ENCODE data around the gene RAI1. TPM values are rescaled to one million over a fixed set of nuclear protein-coding genes. Genes with fewer than 3 reads are reported as not detected.
A peak's percentile ranks its signal among the peaks of the same experiment; 100 is the strongest.

The RAI1 gene
- polyA plus RNA-seq, 3 donors: 30.5 to 43.9 (median 34.7) TPM

DNA sequence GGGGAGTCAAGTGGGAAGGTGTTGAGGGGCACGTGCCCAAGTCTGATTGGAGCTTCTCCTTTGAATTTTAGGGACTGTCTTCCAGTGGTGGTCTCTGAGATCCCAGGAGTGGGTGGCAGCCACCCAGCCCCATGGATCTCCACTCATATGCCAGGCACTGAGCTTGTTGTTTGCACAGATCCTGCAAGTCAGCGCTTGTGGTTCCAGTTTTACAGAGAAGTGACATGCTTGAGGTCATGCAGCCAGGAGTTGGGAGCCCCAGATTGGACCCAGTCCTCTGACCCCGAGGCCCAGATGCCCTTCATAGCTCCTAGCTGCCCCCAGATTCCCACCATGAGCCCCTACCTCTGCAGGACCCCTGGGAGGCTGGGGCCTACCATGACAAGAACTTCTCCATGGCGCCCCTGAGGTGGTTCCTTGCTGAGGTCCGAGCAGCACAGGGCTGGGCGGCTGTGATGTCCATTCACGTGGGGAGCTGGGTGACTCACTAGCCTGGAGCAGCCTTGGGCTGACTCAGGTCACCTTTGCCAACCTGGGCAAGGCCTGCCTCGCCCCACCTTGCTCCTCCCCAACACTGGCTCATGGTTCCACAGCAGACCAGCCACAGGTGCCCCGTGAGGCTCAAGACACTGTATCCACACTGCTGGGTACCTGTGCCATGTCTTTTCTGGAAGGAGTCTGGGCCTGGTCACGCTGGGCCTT is 47.4 kb downstream of the RAI1 start:
- no peak for DNase-seq

DNA sequence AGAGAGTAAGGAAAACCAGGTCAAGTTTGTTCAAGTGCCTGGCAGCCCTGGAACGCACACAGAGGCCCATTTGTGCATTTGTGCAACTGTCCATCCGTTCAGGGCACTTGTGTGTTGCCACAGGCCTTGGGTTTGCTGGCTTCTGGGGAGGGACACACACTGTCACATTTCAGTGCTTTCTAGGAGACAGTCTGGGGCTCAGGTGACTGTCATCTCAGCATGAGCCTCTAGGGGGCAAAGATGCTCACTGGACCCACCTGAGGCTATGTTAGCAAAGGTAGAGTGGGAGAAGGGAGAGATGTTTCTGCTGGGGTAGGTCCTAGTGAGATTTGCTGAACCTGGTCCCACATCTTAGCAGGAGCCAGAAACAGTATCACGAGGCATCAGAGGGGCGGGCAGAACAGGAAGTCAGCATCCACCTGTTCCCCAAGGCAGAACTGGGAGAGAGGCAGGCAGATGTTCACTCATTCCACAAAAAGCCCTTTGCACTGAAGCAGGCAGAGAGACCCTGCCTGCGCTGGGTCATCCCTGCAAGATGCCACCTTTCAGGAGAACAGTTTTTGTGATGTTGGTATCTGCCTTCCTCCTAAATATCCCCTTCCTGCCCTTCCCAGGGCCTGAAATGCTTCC is 48.5 kb downstream of the RAI1 start:
- DNase-seq: peak; percentile 57

DNA sequence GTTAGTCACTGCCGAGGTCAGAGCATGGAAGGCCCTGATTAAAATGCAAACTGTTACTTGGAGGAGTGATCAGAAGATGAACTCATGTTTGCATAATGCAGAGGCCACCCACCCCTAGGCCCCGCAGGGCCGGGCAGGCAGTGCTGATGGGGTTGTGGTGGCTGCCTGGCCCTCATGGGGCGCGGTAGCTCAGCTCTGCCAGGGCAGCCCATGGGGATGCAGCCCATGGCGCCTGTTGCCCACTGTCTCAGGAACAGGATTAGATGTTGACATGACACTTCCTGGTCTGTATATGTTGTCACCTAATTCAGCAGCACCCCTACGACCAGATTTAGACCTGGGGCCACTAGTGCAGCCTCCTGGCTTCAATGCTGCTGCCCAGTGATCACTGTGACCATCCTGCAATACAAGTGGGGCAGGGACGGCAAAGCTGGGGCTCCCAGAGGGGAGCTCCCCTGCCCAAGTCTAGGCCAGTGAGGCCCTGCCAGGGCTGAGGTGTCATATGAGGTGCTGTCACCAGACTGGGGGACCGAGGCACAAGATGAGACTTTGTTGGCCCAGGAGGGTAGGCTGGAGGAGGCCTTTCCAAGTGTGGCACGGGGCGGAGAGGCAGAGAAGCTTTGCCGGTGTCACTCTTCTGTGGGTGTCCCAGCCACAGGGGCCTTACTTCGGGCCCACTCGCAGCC is 49.1 kb downstream of the RAI1 start:
- DNase-seq: no peak

DNA sequence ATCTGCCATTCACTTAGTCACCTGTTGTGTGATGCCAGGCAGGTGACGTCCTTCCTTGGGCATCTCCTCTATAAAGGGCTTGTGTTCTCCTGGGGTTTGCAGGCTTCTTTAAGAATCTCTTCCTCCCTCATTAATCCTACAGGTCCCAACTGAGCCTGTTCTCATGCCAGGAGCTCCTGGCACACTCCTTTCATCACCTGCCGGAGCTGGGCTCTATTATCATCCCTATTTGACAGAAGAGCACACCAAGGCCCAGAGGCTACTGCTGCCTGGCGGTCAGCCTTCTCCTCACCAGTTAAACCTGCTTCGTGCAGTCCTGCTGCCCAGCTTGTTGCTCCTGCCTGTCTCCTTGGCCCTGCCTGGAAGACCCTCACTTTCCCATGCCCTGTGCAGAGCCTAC is 51.2 kb downstream of the RAI1 start:
- DNase-seq: no peak

DNA sequence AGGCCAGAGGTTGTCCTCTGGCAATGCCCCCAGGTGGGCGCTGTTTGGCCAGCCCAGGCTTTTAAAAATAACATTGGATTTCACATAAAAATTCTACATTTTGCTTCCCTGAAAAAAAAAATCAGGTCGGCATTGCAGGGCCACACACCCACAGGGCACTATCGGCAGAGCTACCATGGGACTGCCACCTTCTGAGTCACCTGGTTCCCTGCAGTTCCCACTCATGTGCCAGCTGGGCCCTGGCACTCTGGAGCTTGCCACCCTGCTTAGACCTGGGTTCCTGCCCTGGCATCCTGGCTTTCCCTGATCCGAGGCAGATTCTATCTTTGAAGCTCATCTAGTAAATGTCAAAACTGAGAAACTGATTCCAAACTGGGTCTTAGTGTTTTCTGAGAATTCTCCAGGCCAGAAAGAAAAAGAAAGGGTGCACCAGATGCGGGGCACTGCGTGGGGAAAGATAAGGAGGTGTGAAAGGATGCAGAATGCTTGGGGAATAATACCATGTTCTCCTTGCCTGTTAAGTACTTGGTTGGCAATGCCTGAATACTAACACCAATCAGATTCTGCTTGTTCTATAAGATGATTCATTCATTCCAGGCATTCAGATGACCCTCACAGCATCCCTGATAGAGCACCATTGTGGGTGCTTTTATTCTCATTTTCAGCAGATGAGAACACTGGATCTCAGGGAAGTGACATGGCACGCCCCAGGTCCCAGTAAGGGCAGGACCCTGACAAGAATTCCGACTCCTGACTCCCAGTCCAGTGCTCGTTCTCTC is 51.8 kb downstream of the RAI1 start:
- DNase-seq: no peak

DNA sequence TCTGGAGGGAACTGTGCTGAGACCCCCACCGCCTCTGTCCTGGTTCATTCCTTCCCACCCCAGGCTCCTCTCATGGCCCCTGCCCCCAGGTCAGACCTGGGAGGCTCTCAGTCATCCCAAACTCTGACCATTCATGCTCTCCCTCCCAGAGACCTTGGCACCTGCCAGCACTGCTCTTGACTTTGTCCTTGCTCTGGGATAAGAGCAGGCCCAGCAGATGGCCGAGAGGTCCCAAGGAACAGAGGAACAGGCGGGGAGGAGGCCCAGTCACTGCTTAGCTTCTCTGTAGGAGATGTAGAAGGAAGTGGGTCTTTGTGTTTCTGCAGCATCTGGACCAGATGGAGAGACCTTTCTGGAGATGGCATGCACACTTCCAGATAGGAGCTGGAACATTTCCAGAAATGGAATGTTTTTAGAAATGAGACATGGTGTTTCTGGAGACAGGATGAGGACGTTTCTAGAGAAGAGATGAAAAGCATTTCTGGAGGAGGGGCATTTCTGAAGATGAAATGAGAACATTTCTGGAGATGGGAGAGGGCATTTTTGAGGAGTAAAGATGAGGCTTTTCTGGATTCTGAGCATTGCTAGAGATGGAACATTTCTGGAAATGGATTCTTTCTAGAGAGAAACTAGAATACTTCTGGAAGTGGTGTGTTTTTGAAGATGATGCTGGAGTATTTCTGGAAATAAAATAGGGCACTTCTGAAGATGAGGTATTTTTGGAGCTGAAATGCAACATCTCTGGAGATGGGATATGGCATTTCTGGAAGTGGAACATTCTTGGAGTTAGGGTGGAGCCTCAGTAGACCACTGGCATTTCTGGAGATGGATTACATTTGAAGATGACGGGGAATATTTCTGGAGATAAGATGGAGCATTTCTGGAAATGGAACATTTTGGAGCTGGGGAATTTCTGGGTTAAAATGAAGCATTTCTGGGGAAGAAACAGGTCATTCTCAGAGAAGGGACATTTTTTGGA is 55.2 kb downstream of the RAI1 start:
- no peak for DNase-seq

DNA sequence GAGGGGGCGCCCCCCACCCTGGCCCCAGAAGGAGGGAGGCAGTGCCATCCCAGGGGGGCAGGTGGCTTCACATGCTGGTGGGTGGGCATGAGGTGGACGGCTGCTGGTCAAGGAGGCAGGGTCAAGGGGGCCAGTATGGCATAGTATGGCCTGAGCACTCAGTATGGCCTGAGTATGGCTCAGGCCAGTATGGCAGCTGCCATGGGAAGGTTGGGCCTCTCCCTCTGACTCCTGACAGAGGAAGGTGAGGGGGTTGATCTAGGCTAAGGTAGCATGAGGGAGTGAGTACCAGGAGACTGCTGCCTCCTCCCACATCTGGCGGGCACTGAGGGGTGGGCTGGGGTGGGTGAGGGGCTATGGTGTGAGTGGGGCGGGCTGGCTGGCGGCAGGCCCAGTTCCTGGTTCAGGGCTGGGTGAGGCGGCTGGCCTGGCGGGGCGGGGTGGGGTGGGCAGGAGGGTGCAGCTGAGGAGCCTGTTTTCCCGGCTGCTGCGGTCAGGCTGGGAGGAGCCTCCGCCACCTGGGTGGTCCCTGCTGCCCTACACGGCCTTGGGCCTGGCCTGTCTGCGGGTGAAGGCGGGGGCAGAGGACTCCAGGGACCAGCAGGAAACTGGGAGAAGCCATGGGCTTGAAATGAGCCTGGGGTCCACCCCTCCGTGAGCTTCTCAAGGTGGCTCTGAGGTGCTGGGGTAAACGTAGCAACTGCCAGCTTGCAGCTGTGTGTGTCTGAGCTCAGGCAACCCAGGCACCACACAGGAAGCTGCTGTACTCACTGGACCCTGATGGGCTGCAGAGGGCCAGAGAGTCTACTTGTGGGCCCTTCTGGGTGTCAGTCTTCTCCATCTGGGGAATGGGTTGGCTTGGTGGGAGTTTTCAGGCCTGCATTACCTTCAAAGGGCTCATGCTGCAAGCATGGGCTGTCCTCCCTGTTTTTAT is 57.0 kb downstream of the RAI1 start:
- peak; percentile 68 for DNase-seq

DNA sequence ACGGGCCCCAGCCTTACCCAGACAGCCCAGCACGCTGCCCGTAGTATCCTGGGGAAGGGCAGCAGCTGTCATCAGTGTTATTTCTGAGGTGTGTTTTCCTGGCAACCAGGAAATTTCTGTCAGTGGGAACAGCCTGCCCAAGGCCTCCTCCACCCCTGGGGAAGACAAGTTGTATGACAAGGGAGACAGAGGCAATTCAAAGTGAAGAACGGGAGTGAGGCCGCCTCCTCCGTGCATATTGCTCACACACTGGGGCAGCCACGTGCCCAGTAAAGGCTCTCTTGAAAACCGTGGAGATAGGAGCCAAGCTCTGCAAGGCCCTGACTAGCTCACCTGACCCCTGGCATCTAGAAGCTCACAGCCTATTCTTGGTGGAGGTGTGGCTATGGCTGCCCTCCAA is 57.6 kb downstream of the RAI1 start:
- no peak for DNase-seq

DNA sequence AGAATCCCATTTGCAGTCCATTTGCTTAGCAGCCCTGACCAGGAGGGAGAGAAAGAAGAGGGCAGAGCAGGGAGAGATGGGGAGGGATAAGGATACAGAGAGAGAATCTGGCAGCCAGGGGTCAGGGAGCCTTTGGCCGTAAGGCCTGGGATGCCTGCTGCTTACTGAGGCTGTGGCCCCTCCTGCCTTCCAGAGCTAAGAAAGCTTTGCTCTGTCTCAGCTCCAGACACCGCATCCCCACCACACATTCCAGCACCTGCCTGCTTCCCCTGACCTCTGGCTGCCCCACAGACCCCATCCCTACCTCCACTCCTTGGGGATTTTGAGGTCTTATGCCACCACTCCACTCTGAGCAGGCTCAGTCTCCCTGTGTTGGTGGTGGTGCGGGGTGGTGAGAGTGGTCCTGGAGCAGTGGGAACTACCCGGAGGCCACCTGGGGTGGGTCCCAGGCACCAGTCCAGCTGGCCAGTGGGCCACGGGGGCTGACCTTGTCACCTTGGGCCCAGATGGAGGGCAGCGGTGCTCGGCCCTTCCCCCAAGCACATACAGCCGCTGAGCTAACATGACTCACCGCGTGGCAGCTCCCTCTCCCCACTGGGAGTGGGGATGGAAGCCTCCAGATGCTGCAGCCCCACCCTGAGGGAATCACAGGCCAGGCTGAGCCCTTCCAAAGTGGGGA is 58.3 kb downstream of the RAI1 start:
- no peak for DNase-seq

DNA sequence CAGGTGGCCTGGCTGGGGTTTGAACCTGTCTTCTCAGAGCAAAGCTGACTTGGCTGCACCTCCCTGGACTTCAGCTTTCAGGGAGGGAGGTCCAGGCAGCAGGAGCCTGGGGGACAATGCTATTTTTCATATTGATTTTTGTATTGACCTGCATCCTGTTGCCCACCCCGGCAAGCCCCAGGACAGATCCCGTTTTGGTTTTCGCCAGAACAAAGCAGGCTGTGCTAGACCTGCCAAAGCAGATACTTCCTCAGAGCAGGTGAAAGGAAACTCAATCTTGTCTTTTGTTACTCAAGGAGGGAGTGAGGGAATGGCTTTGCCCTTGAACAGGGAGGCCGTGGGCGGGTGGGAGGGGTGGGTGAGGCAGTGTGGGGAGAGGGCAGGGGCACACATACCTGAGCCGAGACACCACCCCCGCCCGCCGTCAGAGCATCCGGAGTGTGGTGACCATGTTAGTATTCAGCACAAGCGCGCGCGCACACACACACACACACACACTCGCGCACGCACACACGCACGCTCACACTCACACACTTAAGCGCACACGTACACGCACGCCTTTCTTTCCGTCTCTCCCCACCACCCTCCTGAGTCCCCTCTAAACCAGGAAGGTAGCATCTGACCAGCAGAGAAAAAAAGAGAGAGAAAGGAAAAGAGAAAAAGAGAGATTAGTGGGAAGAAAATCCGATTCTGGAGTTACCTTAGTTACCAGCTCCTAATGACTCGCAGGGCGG is 59.5 kb downstream of the RAI1 start:
- peak; percentile 57 for DNase-seq

DNA sequence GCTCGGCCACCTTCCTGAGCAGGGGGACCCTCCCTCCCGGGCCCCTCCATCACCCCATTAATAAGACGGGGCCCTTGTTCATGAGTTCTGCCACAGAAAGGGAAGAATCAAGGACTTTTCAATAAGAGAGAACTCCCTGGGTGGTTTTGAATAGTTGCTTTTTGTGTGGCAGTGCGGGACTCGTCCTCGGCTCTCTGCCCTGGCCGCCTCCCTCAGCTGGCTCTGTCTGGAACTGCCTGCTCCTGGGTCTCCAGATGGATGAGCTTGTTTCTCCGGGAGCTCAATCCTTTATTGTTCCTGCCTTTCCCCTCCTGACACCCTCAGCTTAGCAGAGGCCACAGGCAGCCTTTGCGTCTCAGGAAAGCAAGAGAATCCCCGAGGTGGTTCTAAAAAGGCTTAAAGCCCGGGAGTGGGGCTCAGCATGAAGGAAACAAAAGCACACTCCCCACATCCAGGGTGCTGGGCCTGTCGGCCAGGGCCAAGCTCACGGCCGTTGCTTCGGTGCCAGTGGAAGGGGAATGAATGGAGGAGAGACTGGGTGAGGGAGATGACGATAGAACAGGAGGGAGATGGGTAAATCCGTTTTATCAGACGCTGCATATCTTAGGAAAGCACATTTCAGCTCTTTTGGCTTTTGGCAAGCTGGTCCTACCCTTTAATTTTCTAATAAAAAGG is 60.2 kb downstream of the RAI1 start:
- DNase-seq: peak; percentile 52

DNA sequence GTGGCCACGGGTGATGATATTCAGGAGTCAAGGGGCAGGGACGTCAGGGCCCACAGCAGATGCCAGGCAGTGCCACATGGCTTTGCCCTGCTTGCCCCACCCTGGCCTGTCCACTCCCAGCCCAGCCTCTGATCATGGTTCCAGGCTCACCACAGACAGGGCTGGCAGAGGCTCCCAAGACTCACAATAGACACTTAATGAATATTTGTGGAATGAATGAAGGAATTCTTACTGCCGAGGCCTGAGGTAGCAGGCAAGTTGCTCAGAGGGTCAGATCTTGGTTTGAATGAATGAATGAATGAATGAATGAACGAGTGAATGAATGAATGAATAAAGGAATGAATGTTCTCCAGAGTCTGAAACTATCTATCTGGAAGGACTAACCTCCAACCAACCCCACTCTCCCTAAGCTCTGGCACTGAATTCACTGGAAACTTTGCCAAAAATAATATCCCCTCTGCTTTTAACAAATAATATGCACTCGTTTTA is 60.9 kb downstream of the RAI1 start:
- no peak for DNase-seq

DNA sequence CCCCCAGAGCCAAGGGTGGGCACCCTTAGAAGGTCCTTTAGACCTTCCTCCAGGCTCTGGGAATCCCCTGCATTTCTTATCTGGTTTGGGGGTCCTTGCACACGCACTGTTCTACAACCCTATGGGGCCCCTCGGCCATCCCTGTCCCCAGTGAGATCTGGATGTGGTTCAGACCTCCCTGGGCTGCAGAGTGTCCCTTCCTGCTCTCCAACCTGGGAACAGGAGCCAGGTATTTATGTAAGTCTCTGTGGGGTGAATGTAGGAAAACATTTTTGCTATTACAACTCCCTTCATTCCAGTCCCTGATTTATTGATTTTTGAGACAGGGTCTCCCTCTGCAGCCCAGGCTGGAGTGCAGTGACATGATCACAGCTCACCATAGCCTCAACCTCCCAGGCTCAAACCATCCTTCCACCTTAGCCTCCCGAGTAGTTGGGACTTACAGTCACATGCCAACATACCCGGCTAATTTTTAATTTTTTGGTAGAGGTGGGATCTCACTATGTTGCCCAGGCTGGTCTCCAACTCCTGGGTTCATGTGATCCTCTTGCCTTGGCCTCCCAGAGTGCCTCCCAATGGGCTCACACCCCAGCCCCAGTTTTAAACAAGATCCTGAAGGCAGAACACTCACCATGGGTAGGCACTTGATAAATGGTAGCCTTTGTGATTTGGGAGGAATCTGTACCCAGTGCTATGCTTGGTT is 61.6 kb downstream of the RAI1 start:
- DNase-seq: no peak

DNA sequence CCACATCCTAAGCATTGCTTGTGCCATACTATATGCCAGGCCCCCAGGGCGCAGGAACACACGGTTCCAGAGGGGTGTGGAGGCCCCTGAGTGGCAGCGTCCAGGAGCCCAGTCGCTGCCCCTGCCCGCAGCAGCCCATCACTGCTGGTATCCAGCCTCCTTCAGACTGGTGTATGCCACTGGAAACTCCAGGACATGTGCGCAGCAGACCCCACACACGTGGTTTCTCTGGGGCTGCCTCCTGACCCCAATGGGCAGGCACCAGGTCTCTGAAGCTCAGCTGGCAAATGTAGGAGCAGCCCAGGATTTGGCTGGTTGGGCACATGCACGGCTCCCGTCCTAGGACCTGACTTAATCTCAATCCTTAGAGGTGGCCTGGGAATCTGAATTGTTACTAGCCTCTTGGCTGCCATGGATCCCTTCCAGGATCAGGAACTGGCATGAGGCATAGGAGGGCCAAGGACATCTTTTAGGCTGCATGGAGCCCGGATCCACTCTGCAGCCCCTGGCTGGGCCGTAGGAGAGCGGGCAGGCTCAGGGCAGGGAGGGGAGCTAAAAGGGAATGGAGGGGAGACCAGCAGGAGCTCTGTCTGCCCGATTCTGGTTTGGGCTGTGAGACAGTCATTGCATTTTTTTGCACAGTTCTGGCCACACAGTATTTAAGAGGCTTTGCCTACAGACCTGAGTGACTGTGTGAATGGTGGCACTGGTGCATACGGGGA is 62.3 kb downstream of the RAI1 start:
- DNase-seq: no peak

DNA sequence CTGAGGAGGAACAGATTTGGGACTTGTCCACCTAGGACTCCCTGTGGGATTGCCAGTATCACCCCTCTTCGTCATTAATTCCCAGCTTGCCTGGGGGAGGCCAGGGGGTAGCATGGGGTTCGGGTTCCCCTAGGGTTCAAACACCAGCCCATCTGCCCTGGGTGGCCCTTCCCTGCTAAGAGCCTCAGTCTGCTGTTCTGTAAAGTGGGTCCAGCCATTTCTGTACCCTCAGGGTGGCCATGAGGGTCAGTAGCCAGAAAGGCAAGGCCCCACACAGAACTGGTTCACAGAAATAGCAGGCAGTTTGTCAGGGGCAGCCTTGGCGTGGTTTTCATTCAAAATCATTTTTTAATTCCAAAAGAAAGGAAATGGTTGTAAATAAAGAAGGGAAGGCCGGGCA is 62.9 kb downstream of the RAI1 start:
- no peak for DNase-seq
